HepG2 (cell line): Measurements from ENCODE around the gene TGFA. TPM values are rescaled to one million over a fixed set of nuclear protein-coding genes. Genes with fewer than 3 reads are reported as not detected.

Experiments
- AHDC1 ChIP-seq: sonication (generic); formaldehyde crosslinking; IDR thresholded peaks from 2 replicates; pipeline ENCODE4 v1.5.1; 2020; ENCODE audit warnings: mild to moderate bottlenecking, missing genetic modification reagents, borderline replicate concordance
- BCLAF1 ChIP-seq: fragments of 450-650 bp; IDR thresholded peaks from 2 replicates; pipeline ENCODE4 v1.6.1; 2017; ENCODE audit warnings: mild to moderate bottlenecking
- HNRNPK ChIP-seq: fragments of 200-400 bp; formaldehyde crosslinking; IDR thresholded peaks from 2 replicates; pipeline ENCODE4 v1.6.1; 2018; ENCODE audit warnings: low read length, low read depth, moderate library complexity, mild to moderate bottlenecking; ENCODE audit not compliant: poor library complexity, severe bottlenecking
- KAT7 ChIP-seq: IDR thresholded peaks from 2 replicates; pipeline ENCODE4 v1.6.1; 2018; ENCODE audit warnings: borderline replicate concordance, missing compliant biosample characterization
- PCBP2 ChIP-seq: fragments of 200-400 bp; formaldehyde crosslinking; optimal IDR thresholded peaks from 2 replicates; pipeline ENCODE3; 2018; ENCODE audit warnings: low read length, low read depth; ENCODE audit not compliant: poor library complexity, severe bottlenecking
- ZBTB2 ChIP-seq: sonication (generic); formaldehyde crosslinking; IDR thresholded peaks from 2 replicates; pipeline ENCODE4 v1.8.0; 2022; ENCODE audit warnings: low read depth, missing genetic modification reagents
- ZFP41 ChIP-seq: sonication (generic); formaldehyde crosslinking; IDR thresholded peaks from 2 replicates; pipeline ENCODE4 v1.4.0; 2020; ENCODE audit warnings: mild to moderate bottlenecking, missing genetic modification reagents, borderline replicate concordance
- ZNF256 ChIP-seq: sonication (generic); formaldehyde crosslinking; conservative IDR thresholded peaks from 2 replicates; pipeline ENCODE4 v1.4.0; 2020; ENCODE audit warnings: missing genetic modification reagents
- ZNF816 ChIP-seq: sonication (generic); formaldehyde crosslinking; IDR thresholded peaks from 2 replicates; pipeline ENCODE4 v1.8.0; 2022; ENCODE audit warnings: missing genetic modification reagents, mild to moderate bottlenecking, borderline replicate concordance
- polyA plus RNA-seq, 8 experiments: library from polyadenylated mRNA; depleted of rRNA in 3 of 8; stranded (reverse) in 7 of 8; unstranded in 1 of 8; fragments of >200 nt; fragmentation: Illumina TruSeq in 4 of 8; extraction: Trizol in 4 of 8; gene quantifications; 2 replicates each; pipeline versions ENCODE4 v1.2.1 to v1.2.3, GENCODE V29; 2011 to 2016; ENCODE audit warnings: low read depth in 4 of 8, missing spikeins in 1 of 8, mixed read lengths in 1 of 8; ENCODE audit not compliant: insufficient read depth in 1 of 8
- total RNA-seq, 5 experiments: library from RNA; depleted of rRNA; stranded (reverse); fragments of >200 nt; fragmentation: Illumina TruSeq; extraction: Trizol; gene quantifications; 2 replicates each; pipeline ENCODE4 v1.2.3, GENCODE V29; 2016; ENCODE audit warnings: low read depth in 1 of 5
- TF ChIP-seq, protein P1 (sequence below): sonication (generic); formaldehyde crosslinking; IDR thresholded peaks from 2 replicates; pipeline ENCODE4 v1.4.0; 2020; ENCODE audit warnings: missing genetic modification reagents
- TF ChIP-seq, protein P2 (sequence below): IDR thresholded peaks from 2 replicates; pipeline ENCODE4 v1.6.1; 2012; ENCODE audit warnings: low read depth, low read length, improper control_type of control experiment

TGFA gene
- total and polyA plus RNA-seq, 2 of the 13 experiments (the other 11 are each of a cell fraction or from before 2014, with no cell fraction given), result 7.8 to 15.3 TPM

DNA sequence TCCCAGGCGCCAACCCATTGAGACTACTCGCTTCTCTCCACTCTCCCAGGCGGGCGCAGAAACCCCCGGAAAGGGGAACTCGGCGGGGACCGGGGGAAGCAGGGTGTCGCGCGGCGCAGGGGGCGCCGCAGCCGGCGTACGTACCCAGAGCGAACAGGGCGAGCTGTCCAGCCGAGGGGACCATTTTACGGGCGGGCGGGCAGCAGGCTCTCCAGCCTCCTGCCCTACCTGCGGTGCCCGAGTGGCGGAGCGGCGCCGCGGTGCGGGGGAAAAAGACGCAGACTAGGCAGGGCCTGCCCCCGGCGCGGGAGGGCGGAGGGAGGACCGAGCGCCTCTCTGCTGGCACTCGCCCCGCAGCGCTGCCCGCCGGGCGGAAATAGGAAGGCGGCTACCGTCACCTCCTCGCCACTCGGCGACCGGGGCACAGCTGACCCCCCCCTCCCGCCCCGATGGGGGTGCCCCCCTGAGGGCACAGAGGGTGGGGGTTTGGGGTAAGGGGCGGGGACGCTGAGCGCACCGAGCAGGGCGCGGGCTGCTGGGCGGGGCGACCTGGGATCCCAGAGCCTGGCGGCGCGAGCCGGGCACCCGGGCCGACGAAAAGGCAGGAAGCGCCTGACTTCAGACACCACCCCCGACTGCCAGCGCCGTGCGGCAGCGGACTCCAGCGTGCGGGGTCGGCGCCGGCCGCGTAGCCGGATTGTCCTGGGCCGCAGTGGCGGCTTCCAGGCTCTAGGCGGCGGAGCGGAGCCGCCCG, at the start of gene TGFA (continued):
- TF ChIP-seq, protein P1, sequence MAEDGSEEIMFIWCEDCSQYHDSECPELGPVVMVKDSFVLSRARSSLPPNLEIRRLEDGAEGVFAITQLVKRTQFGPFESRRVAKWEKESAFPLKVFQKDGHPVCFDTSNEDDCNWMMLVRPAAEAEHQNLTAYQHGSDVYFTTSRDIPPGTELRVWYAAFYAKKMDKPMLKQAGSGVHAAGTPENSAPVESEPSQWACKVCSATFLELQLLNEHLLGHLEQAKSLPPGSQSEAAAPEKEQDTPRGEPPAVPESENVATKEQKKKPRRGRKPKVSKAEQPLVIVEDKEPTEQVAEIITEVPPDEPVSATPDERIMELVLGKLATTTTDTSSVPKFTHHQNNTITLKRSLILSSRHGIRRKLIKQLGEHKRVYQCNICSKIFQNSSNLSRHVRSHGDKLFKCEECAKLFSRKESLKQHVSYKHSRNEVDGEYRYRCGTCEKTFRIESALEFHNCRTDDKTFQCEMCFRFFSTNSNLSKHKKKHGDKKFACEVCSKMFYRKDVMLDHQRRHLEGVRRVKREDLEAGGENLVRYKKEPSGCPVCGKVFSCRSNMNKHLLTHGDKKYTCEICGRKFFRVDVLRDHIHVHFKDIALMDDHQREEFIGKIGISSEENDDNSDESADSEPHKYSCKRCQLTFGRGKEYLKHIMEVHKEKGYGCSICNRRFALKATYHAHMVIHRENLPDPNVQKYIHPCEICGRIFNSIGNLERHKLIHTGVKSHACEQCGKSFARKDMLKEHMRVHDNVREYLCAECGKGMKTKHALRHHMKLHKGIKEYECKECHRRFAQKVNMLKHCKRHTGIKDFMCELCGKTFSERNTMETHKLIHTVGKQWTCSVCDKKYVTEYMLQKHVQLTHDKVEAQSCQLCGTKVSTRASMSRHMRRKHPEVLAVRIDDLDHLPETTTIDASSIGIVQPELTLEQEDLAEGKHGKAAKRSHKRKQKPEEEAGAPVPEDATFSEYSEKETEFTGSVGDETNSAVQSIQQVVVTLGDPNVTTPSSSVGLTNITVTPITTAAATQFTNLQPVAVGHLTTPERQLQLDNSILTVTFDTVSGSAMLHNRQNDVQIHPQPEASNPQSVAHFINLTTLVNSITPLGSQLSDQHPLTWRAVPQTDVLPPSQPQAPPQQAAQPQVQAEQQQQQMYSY (CRISPR knock-in tag), result no peak; the same call in 1 of the 2 replicates
- TF ChIP-seq ZBTB2, result peak; percentile 94
- no peak for TF ChIP-seq BCLAF1
- TF ChIP-seq ZNF256 (CRISPR knock-in tag), result no peak
- no peak for TF ChIP-seq ZNF816
- TF ChIP-seq, protein P2, sequence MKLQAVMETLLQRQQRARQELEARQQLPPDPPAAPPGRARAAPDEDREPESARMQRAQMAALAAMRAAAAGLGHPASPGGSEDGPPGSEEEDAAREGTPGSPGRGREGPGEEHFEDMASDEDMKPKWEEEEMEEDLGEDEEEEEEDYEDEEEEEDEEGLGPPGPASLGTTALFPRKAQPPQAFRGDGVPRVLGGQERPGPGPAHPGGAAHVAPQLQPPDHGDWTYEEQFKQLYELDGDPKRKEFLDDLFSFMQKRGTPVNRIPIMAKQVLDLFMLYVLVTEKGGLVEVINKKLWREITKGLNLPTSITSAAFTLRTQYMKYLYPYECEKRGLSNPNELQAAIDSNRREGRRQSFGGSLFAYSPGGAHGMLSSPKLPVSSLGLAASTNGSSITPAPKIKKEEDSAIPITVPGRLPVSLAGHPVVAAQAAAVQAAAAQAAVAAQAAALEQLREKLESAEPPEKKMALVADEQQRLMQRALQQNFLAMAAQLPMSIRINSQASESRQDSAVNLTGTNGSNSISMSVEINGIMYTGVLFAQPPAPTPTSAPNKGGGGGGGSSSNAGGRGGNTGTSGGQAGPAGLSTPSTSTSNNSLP, result 0 out of 2 replicates have a peak, but pooled peaks have one; percentile 10
- TF ChIP-seq AHDC1, result no peak; the same call in 1 of the 2 replicates
- TF ChIP-seq KAT7 (CRISPR knock-in tag), result no peak; the same call in 1 of the 2 replicates
- TF ChIP-seq PCBP2, result no peak
- peak; percentile 90 for TF ChIP-seq HNRNPK
- TF ChIP-seq ZFP41, result no peak
